GM23338 (cell line): Measurements from ENCODE around the gene SREBF2. TPM values are rescaled to one million over a fixed set of nuclear protein-coding genes. Genes with fewer than 3 reads are reported as not detected.

Source experiments
- ATAC-seq: fragments of 200-7000 bp; cut with Tn5 transposase; 3 replicates; pipeline ENCODE4 v1.9.1; 2020
- DNase-seq: peaks from one replicate; pipeline ENCODE4 v3.0.0-alpha.2; 2015; ENCODE audit warnings: low spot score
- H2AFZ ChIP-seq: fragments of 200-600 bp; sonication (generic); 2 replicates; pipeline ENCODE4 v1.8.0; 2016; ENCODE audit warnings: antibody characterized with exemption, mild to moderate bottlenecking, moderate library complexity
- H3F3A ChIP-seq: fragments of 200-600 bp; sonication (generic); replicated peaks from 2 replicates; pipeline ENCODE4 v1.8.0; 2017; ENCODE audit warnings: antibody characterized with exemption, mixed run types, low read depth
- H3K27ac ChIP-seq: fragments of 200-600 bp; sonication (generic); 2 replicates; pipeline ENCODE4 v1.6.1; 2016; ENCODE audit warnings: low read depth
- H3K27me3 ChIP-seq: fragments of 200-600 bp; sonication (generic); 2 replicates; pipeline ENCODE4 v1.8.0; 2016; ENCODE audit warnings: mild to moderate bottlenecking, mixed run types, moderate library complexity; ENCODE audit not compliant: insufficient read depth
- H3K36me3 ChIP-seq: fragments of 200-600 bp; sonication (generic); 2 replicates; pipeline ENCODE4 v1.8.0; 2016; ENCODE audit warnings: mild to moderate bottlenecking; ENCODE audit not compliant: insufficient read depth
- H3K4me1 ChIP-seq: fragments of 200-600 bp; sonication (generic); 2 replicates; pipeline ENCODE4 v1.8.0; 2016; ENCODE audit warnings: mild to moderate bottlenecking, moderate library complexity; ENCODE audit not compliant: insufficient read depth
- H3K4me2 ChIP-seq: fragments of 200-600 bp; sonication (generic); 2 replicates; pipeline ENCODE4 v1.7.1; 2017; ENCODE audit warnings: mixed run types
- H3K4me3 ChIP-seq: fragments of 200-600 bp; sonication (generic); 2 replicates; pipeline ENCODE4 v1.6.1; 2016; ENCODE audit warnings: mixed run types
- H3K79me2 ChIP-seq: fragments of 200-600 bp; sonication (generic); replicated peaks from 2 replicates; pipeline ENCODE4 v1.8.0; 2017; ENCODE audit warnings: mild to moderate bottlenecking; ENCODE audit not compliant: insufficient read depth
- H3K9me2 ChIP-seq: fragments of 200-600 bp; sonication (generic); 2 replicates; pipeline ENCODE4 v1.8.0; 2017; ENCODE audit not compliant: insufficient read depth
- H4K20me1 ChIP-seq: fragments of 200-600 bp; sonication (generic); replicated peaks from 2 replicates; pipeline ENCODE4 v1.8.0; 2017; ENCODE audit warnings: mild to moderate bottlenecking; ENCODE audit not compliant: insufficient read depth
- H3K27ac Mint-ChIP-seq: 2 replicates; pipeline ENCODE4 v1.8.0; 2020; ENCODE audit warnings: inconsistent platforms, mild to moderate bottlenecking, moderate library complexity, mixed read lengths
- H3K27me3 Mint-ChIP-seq: 3 replicates; pipeline ENCODE4 v1.8.0; 2022; ENCODE audit warnings: low read depth, mild to moderate bottlenecking, moderate library complexity, mixed read lengths, inconsistent platforms; ENCODE audit not compliant: insufficient read depth, poor library complexity
- H3K36me3 Mint-ChIP-seq: 3 replicates; pipeline ENCODE4 v1.8.0; 2021; ENCODE audit warnings: low read depth, mild to moderate bottlenecking, inconsistent platforms, moderate library complexity, mixed read lengths
- H3K4me1 Mint-ChIP-seq: 3 replicates; pipeline ENCODE4 v1.8.0; 2020; ENCODE audit warnings: mild to moderate bottlenecking, inconsistent platforms, mixed read lengths
- H3K4me3 Mint-ChIP-seq: 3 replicates; pipeline ENCODE4 v1.8.0; 2021; ENCODE audit warnings: moderate library complexity, mild to moderate bottlenecking, inconsistent platforms, mixed read lengths
- H3K9me3 Mint-ChIP-seq: 3 replicates; pipeline ENCODE4 v1.8.0; 2020; ENCODE audit warnings: moderate library complexity, mild to moderate bottlenecking, inconsistent platforms, mixed read lengths
- CREB1 ChIP-seq: fragments of 250-450 bp; sonication (Bioruptor Pico); IDR thresholded peaks from 2 replicates; pipeline ENCODE4 v1.5.0; 2020; ENCODE audit warnings: low read depth, mild to moderate bottlenecking, moderate library complexity
- EZH2 ChIP-seq: fragments of 200-600 bp; sonication (generic); IDR thresholded peaks from one replicate; pipeline ENCODE4 v1.8.0; 2017; ENCODE audit warnings: antibody characterized with exemption, mild to moderate bottlenecking, low read depth; ENCODE audit not compliant: unreplicated experiment
- EZH2phosphoT487 ChIP-seq: fragments of 200-600 bp; sonication (generic); IDR thresholded peaks from one replicate; pipeline ENCODE4 v1.8.1; 2018; ENCODE audit warnings: antibody characterized with exemption; ENCODE audit not compliant: unreplicated experiment
- JUNB ChIP-seq: IDR thresholded peaks from one replicate; pipeline ENCODE4 v1.6.1; 2016; ENCODE audit warnings: antibody characterized with exemption; ENCODE audit not compliant: unreplicated experiment
- NANOG ChIP-seq: IDR thresholded peaks from 2 replicates; pipeline ENCODE4 v1.6.1; 2016; ENCODE audit warnings: antibody characterized with exemption, borderline replicate concordance
- POLR2AphosphoS5 ChIP-seq: IDR thresholded peaks from 2 replicates; pipeline ENCODE4 v1.6.1; 2016; ENCODE audit warnings: antibody characterized with exemption, low read depth
- REST ChIP-seq: IDR thresholded peaks from one replicate; pipeline ENCODE4 v1.6.1; 2018; ENCODE audit warnings: antibody characterized with exemption; ENCODE audit not compliant: unreplicated experiment
- STAT1 ChIP-seq: IDR thresholded peaks from one replicate; pipeline ENCODE4 v1.6.1; 2016; ENCODE audit warnings: antibody characterized with exemption; ENCODE audit not compliant: unreplicated experiment
- ZNF114 ChIP-seq: fragments of 250-450 bp; sonication (Bioruptor Pico); IDR thresholded peaks from 2 replicates; pipeline ENCODE4 v1.5.0; 2020; ENCODE audit warnings: mild to moderate bottlenecking, moderate library complexity
- polyA plus RNA-seq: library from polyadenylated mRNA; unstranded; fragments of >200 nt; fragmentation: Nextera tagmentation; extraction: Ambion mirVana; gene quantifications from 2 replicates; pipeline ENCODE4 v1.2.1, GENCODE V29; 2016
- total RNA-seq: library from RNA; depleted of rRNA; stranded (reverse); fragments of >200 nt; shearing (Covaris generic); gene quantifications from 2 replicates; pipeline ENCODE4 v1.2.3, GENCODE V29; 2014
- TF ChIP-seq, protein P1 (sequence below): IDR thresholded peaks from 2 replicates; pipeline ENCODE4 v1.6.1; 2016; ENCODE audit warnings: antibody characterized with exemption
- TF ChIP-seq, protein P2 (sequence below), 2 experiments: fragments of 200-600 bp in 1 of 2; sonication (generic) in 1 of 2; conservative IDR thresholded peaks; 2 replicates each; pipeline versions ENCODE4 v1.5.1 to v1.6.1; 2016 to 2017; ENCODE audit warnings: antibody characterized with exemption in 2 of 2, low read depth in 2 of 2, mild to moderate bottlenecking in 2 of 2, moderate library complexity in 1 of 2

The SREBF2 gene
- total and polyA plus RNA-seq, 2 experiments from 2014 or later, result 48.7 to 163 TPM

- Histone ChIP-seq H3K27ac (no peak overlapping the region), H3K4me1 (peaks cover 22% of the 10 kb centered on the region), H3K79me2 (peaks cover 100% of the 10 kb centered on the region), H2AFZ (no peak overlapping the region), H3K9me2 (no peaks in the 10 kb centered on the region), H3K4me3 (no peak overlapping the region), H3F3A (peaks cover 8% of the 10 kb centered on the region; the same call in 1 of the 2 replicates), H3K36me3 (peaks cover 10% of the 10 kb centered on the region), H3K27me3 (no peaks in the 10 kb centered on the region), H3K4me2 (no peak overlapping the region), H4K20me1 (peaks cover 86% of the 10 kb centered on the region)
- Mint-ChIP-seq H3K36me3 (peaks cover 10% of the 10 kb centered on the region; the same call in 2 of the 3 replicates), H3K9me3 (no peaks in the 10 kb centered on the region), H3K27ac (0 out of 2 replicates have a peak overlapping the region, but pooled peaks have one; percentile 14), H3K4me3 (no peak overlapping the region), H3K4me1 (peaks cover 20% of the 10 kb centered on the region), H3K27me3 (peaks cover 5% of the 10 kb centered on the region)
- no peak for ATAC-seq
- TF ChIP-seq ZNF114 (CRISPR knock-in tag) (no peak), JUNB (no peak), REST (no peak), CREB1 (no peak), NANOG (no peak), EZH2 (no peak), STAT1 (no peak), EZH2phosphoT487 (no peak), POLR2AphosphoS5 (no peak)
- TF ChIP-seq, protein P1, sequence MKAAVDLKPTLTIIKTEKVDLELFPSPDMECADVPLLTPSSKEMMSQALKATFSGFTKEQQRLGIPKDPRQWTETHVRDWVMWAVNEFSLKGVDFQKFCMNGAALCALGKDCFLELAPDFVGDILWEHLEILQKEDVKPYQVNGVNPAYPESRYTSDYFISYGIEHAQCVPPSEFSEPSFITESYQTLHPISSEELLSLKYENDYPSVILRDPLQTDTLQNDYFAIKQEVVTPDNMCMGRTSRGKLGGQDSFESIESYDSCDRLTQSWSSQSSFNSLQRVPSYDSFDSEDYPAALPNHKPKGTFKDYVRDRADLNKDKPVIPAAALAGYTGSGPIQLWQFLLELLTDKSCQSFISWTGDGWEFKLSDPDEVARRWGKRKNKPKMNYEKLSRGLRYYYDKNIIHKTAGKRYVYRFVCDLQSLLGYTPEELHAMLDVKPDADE, result no peak
- TF ChIP-seq, protein P2, sequence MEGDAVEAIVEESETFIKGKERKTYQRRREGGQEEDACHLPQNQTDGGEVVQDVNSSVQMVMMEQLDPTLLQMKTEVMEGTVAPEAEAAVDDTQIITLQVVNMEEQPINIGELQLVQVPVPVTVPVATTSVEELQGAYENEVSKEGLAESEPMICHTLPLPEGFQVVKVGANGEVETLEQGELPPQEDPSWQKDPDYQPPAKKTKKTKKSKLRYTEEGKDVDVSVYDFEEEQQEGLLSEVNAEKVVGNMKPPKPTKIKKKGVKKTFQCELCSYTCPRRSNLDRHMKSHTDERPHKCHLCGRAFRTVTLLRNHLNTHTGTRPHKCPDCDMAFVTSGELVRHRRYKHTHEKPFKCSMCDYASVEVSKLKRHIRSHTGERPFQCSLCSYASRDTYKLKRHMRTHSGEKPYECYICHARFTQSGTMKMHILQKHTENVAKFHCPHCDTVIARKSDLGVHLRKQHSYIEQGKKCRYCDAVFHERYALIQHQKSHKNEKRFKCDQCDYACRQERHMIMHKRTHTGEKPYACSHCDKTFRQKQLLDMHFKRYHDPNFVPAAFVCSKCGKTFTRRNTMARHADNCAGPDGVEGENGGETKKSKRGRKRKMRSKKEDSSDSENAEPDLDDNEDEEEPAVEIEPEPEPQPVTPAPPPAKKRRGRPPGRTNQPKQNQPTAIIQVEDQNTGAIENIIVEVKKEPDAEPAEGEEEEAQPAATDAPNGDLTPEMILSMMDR (conservative IDR thresholded peaks at IDR 0.05; ENCODE audit: low read depth in 2 of 2), result no peak
- DNase-seq, result no peak
Observed at GRCh38 chr22:41857860-41858199, 24.9 kb downstream of the SREBF2 start.
